Hematopoietic multipotent progenitor cell treated with erythropoietin and hydrocortisone succinate and interleukin-3 and kit ligand, for 15 days (in vitro differentiated cells): ENCODE measurements around the gene RAPSN.

Experiments used
- DNase-seq: peaks from one replicate; pipeline ENCODE4 v3.0.0-alpha.2; 2015; ENCODE audit warnings: low spot score

Gene RAPSN

GRCh38 chr11:47390422-47390760 is 58.5 kb downstream of the RAPSN start:
- DNase-seq, result no peak

- DNase-seq, result no peak
Measured at GRCh38 chr11:47389577-47390421, 59.1 kb downstream of the RAPSN start.

- no peak for DNase-seq
Measured at GRCh38 chr11:47388697-47389576, 60.0 kb downstream of the RAPSN start.

GRCh38 chr11:47387944-47388696 is 60.8 kb downstream of the RAPSN start:
- DNase-seq, result no peak
